ENCODE results near the gene HACD2.
A peak's percentile ranks its signal among the peaks of the same experiment; 100 is the strongest.
"Not testable (repeated sequence)": the region's sequence is repeated elsewhere in the genome, so short reads cannot be mapped to it uniquely, and the experiment has no call there.

HACD2 gene, protein sequence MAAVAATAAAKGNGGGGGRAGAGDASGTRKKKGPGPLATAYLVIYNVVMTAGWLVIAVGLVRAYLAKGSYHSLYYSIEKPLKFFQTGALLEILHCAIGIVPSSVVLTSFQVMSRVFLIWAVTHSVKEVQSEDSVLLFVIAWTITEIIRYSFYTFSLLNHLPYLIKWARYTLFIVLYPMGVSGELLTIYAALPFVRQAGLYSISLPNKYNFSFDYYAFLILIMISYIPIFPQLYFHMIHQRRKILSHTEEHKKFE

DNA sequence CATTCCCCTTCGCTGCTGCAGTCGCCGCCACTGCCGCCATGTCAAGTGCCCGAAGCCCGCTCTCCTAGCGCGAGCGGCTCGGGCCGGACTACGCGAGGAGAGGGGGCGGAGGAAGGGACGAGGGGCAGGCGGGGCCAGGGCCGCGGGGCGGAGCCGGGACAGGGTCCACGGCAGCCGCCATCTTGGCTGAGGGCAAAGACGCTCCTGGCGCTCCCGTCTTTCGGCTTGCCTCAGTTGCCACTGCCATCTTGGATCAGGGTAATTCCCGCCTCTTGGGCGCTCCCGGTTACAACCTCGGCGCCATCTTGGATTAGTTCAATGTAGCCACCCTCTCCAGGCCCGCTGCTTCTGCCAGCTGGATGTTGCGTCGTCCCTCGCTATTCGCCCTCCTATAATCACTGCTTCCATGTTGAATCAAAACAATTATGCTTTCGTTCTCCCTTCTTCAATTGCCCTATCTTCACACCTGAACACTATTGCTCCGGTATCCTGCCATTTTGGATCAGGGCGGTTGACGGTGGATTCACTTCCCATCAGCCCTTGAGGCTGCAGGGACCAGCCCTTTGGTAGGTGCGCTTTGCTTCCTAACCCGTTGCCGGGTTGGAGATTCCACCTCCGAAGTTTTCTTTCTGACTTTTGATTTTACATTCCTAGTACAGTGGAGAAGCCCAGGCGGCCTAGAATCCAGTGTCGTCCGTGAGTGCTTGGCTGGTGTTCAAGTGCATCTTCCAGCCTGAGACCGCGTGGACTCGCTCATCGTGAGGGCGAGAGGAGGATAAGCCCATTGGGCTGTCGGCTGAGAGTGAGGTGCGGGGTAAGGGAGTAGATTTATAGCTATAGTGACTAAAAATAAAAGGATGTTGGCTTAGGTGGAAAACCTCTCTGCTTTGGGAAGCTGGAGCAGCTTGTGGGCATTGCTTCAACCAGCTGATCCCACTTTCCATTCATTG lies at the start of gene HACD2:
Gene HACD2 (minus strand): TSS at position 66 of the 950 bp plus-strand sequence. CDS start 26 bp downstream, at position 40.
- peak; percentile 85 for DNase-seq

GRCh38 chr3:123634149-123635051 lies 49.5 kb upstream of the HACD2 start:
- no peak for DNase-seq

GRCh38 chr3:123633530-123633929 lies 48.7 kb upstream of the HACD2 start:
- DNase-seq: no peak

GRCh38 chr3:123632161-123632655 lies 47.4 kb upstream of the HACD2 start:
- no peak for DNase-seq

DNA sequence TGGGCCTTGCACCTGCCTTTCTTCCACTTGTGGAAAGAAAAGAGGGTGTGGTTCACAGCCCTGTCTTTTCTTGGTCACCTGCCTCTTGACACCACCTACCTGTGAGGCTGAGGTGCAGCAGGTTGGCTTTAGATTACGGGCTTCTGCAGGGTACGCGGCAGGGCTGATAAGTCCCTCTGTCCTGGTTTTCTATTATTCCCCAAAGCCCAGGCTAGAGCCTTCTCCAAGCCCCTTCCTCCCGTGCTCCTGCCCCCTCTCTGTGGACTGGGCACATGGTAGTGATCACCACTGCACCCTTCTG lies 44.8 kb upstream of the HACD2 start:
- no peak for DNase-seq

DNA sequence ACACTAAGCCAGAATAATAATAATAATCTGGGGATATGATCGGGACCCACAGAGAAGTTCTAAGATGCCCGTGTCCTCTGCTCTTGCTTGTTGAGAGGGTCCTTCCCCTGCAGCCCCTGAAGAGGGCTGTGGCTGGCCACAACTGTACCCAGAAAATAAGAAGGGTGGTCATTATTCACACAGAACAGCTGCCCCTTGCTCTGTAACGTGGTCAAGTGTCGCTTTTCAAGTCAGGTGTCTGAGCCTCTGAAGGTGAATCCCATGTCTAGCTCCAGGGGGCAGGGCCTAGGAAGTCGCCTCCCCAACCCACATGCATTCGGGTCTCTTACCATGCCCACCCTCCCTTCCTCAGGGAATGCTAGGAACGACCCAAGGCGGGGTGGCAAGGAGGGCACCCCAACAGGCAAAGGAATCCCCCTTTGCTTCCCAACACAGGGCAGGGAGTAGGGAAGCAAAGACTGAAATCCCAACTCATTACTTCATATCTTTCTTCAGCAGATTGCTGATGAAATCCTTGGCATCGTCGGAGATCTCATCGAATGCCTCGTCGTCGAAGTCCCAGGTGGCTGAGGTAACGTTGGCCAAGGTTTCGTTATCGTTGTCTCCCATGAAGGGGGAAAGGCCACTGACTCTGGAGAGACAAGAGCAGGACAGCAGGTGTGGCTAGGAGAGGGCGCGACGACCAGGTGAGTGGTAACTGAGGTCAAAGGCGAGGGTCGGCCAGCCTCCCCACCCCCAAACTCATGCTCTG lies 44.3 kb upstream of the HACD2 start:
- no peak for DNase-seq

GRCh38 chr3:123627673-123628670 lies 43.1 kb upstream of the HACD2 start:
- DNase-seq: no peak

GRCh38 chr3:123626881-123627280 lies 42.0 kb upstream of the HACD2 start:
- DNase-seq: no peak

DNA sequence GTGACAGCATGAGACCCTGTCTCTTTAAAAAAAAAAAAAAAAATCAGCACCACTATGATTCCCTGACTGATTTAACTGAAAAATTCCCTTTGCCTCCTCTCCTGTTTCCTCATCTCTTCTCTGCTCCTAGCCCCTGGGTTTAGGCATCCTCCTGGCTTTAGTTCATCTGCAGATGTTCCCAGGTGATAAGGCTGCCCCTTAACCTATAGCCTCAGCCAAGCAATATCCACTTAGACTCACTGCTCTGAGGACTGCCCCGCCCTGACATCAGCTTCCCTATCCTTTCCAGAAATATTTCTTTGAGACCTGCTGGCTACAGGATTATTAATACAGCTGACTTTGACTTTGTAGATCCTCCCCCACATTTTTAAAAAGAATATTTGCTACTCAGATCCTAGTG lies 39.4 kb upstream of the HACD2 start:
- no peak for DNase-seq

DNA sequence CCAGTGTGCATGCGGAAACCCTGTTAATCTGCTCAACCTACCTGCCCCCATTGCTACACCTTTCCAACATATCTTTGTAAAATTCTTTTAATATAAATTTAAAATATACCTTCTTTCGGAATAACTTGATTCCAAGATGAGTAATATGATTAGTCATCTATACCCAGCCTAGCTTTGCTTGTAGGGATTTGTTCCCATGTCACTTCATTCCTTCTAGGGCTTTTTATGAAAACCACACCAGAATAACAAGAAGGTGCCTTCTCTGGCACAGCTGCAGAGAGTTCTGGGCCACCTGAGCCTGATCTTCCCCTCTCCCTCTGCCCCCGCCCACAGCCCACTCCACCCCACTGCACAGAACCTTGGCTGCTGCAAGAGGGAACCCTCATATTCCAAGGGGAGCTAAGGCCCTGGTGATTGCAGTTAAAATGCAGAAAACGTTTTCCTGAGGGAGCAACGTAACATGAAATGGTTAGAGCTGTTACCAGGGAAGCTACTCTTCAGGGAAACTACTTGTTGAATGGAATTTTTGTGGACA lies 38.6 kb upstream of the HACD2 start:
- DNase-seq: no peak

DNA sequence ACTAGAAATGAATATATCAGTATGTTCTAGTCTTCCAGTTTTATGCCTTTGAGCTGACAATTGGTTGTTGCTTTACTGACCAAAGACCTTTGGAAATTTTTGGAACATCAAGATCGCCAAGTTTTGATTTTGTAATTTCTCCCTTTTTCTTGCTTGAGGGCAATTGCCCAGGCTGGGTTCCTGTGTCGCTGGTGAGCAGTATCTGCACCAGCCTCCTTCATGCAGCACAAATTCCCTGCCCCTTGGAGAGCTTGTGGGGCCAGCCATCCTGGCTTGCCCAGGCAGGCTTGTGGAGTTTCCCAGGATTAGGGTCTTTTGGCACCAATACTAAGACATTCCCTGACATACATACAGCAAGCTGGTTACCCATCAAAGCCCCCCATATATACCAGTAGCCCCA lies 37.9 kb upstream of the HACD2 start:
- DNase-seq: no peak

GRCh38 chr3:123621850-123622189 lies 37.0 kb upstream of the HACD2 start:
- peak; percentile 27 for DNase-seq

- no peak for DNase-seq
These were observed 36.5 kb upstream of the HACD2 start for GRCh38 chr3:123621186-123621849.

DNA sequence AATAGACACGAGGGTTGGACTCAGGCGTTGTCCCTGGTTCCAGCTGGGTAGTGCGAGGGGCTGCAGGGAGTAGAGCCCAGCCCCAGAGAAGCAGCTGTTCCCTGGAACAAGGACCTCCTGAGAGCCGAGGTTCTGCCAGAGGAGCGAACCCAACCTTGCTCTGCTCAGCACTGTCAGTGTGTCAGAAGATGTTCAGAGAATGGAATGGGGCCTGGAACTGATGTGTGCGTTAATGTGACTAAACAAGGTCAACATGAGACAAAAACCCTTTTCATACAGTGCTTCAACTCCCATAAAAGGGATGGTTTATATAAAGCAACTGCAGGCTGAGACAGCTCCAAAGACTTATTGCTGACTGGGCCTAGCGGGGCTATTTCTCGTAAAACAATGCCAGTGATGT lies 35.5 kb upstream of the HACD2 start:
- DNase-seq: no peak

- no peak for DNase-seq
These were observed 34.1 kb upstream of the HACD2 start for GRCh38 chr3:123618768-123619484.

- DNase-seq: no peak
These were observed 33.3 kb upstream of the HACD2 start for GRCh38 chr3:123618076-123618708.

DNA sequence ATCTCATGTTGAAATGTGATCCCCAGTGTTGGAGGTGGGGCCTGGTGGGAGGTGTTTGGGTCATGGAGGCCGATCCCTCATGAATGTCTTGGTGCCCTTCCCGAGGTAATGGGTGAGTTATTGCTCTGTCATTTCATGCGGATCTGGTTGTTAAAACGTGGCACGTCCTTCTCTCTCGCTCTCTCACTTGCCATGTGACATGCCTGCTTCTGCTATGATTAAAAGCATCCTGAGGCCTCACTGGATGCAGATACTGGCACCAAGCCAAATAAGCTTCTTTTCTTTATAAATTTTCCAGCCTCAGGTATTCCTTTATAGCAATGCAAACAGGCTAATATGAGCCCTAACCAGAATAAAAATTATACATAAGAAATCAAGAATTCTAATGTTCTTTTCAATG lies 31.7 kb upstream of the HACD2 start:
- no peak for DNase-seq

- DNase-seq: no peak
These were observed 28.7 kb upstream of the HACD2 start for GRCh38 chr3:123613543-123613942.

- DNase-seq: not testable (repeated sequence)
These were observed 26.8 kb upstream of the HACD2 start for GRCh38 chr3:123611674-123612073.
